Measurements from ENCODE around the gene LONRF2. TPM values are rescaled to one million over a fixed set of nuclear protein-coding genes. Genes with fewer than 3 reads are reported as not detected.

The LONRF2 gene
- total and polyA plus RNA-seq, 7 experiments from 2014 or later, result 0.05 to 0.24 TPM; not detected in 5

DNA sequence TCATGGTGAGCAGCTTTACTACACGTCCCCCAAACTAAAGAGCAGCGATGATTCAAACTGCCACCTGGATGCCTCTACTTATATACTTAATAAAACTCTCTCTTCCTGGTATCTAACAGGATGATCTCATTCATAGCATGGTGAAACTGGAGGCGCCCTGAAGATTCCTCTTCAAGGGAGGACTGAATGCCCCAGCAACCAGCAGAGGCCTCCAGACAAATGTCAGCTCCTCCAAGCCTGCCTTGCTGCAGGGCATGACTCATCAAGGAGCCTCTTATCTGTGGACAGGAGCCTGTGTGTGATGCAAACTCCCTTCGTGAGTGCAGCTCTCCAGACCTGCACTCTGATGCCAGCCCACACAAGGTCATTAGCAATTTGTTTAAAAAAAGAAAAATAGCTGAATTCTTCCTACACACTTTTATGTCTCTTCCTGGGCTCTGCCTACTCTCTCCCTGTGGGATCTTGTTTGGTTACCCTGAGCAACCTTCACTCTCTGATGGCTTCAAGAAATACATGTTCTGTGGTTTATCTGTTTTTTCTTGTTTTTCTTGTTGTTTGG lies 30.2 kb downstream of the LONRF2 start:
- POLR2A ChIA-PET, result interaction anchor here (0.7 kb wide), 1 partner anchor 1150 kb away, joined by 3 read pairs; no protein-coding TSS in a partner anchor
- peaks cover 0 to 4% (median 0%) of the 10 kb centered on the region in 5 donors for H3K36me3 Mint-ChIP-seq
- peaks cover 0 to 7% (median 0%) of the 10 kb centered on the region in 7 donors for H3K4me1 Mint-ChIP-seq
- H3K27ac ChIP-seq (ENCODE audit: low read depth, low read length), result no peak overlapping the region
- H3K27ac Mint-ChIP-seq, result no peak overlapping the region
- peaks cover 0 to 7% of the 10 kb centered on the region in 2 donors for H3K4me1 ChIP-seq (ENCODE audit: control insufficient read depth in 2 of 2, insufficient read depth in 2 of 2, low read length in 2 of 2)
- H3K4me3 Mint-ChIP-seq, result no peak overlapping the region
- intact Hi-C loops (cut with micrococcal nuclease), result no loop called here
- no peaks in the 10 kb centered on the region for H3K9me3 ChIP-seq (ENCODE audit: control insufficient read depth in 2 of 3, low read length in 3 of 3)
- no peaks in the 10 kb centered on the region for H3K36me3 ChIP-seq (ENCODE audit: control insufficient read depth in 2 of 3, insufficient read depth in 3 of 3, low read length in 3 of 3)
- CTCF ChIA-PET, result no interaction called here
- no peaks in the 10 kb centered on the region for H3K27me3 ChIP-seq (ENCODE audit: control insufficient read depth in 2 of 2, insufficient read depth in 2 of 2, low read length in 2 of 2)
- DNase-seq, result peak in 1 of 9 donors; percentile 47
- H3K9me3 Mint-ChIP-seq, result no peaks in the 10 kb centered on the region
- peaks cover 8 to 24% (median 13%) of the 10 kb centered on the region in 5 donors for H3K27me3 Mint-ChIP-seq
- no peak overlapping the region for H3K4me3 ChIP-seq (ENCODE audit: low read length)
- ATAC-seq, result peak; percentile 46

DNA sequence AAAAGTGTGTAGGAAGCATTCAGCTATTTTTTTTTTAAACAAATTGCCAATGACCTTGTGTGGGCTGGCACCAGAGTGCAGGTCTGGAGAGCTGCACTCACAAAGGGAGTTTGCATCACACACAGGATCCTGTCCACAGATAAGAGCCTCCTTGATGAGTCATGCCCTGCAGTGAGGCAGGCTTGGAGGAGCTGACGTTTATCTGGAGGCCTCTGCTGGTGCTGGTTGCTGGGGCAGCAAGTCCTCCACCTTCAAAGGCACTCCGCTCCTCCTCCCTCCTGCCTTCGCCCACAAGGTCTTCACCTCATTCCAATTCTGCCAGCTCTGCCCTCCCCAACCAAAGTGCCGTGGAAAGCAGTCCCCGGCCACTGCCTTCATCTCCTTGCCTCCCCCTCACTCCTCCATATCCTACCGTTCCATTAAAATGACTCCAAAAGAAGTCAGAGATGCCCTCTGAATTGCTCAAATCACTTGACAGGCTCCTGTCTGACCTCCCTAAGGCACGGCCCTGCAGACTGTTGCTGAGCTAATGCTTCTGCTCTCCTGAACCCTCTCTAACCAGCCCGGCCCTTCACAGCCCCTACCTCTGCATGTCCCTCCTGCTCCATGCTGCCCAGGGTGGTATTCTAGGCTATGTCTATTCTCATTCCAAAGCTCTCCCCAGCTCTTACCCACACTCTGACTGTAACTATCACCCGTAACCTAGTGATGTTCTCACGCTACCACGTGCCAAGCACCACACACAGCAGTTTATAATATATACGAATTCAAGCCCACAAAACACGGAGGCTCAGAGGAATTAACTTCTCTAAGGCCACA lies 30.9 kb downstream of the LONRF2 start:
- ATAC-seq (peak; percentile 81), DNase-seq (peak in 1 of 9 donors; percentile 70)
- Mint-ChIP-seq H3K4me1 (peaks cover 0 to 10% (median 0%) of the 10 kb centered on the region in 7 donors), H3K27me3 (peaks cover 8 to 23% (median 13%) of the 10 kb centered on the region in 5 donors), H3K36me3 (peaks cover 0 to 4% (median 0%) of the 10 kb centered on the region in 5 donors), H3K9me3 (no peaks in the 10 kb centered on the region), H3K27ac (no peak overlapping the region), H3K4me3 (no peak overlapping the region)
- intact Hi-C loops (cut with micrococcal nuclease), result no loop called here
- Histone ChIP-seq H3K36me3 (ENCODE audit: control insufficient read depth in 2 of 3, insufficient read depth in 3 of 3, low read length in 3 of 3) (no peaks in the 10 kb centered on the region), H3K4me3 (ENCODE audit: low read length) (no peak overlapping the region), H3K4me1 (ENCODE audit: control insufficient read depth in 2 of 2, insufficient read depth in 2 of 2, low read length in 2 of 2) (peaks cover 0 to 7% of the 10 kb centered on the region in 2 donors), H3K27ac (ENCODE audit: low read depth, low read length) (no peak overlapping the region), H3K27me3 (ENCODE audit: control insufficient read depth in 2 of 2, insufficient read depth in 2 of 2, low read length in 2 of 2) (no peaks in the 10 kb centered on the region), H3K9me3 (ENCODE audit: control insufficient read depth in 2 of 3, low read length in 3 of 3) (no peaks in the 10 kb centered on the region)
- ChIA-PET CTCF (no interaction called here), POLR2A (no interaction called here)

DNA sequence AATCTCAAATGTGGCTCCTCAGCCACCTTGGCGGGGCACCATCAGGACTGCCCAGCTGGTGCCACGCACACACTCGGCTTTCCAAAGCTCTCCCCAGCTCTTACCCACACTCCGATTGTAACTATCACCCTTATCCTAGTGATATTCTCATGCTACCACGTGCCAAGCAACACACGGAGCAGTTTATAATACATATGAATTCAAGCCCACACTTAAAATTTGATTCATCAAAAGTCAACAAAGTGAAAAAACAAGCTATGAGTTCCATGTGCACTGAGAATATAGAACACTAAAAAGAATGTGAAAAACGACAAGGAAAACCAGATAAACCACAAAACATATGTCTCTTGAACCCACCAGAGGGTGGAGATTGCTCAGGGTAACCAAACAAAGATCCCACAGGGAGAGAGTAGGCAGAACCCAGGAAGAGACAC lies 31.6 kb downstream of the LONRF2 start:
- H3K27ac ChIP-seq (ENCODE audit: low read depth, low read length), result no peak overlapping the region
- Mint-ChIP-seq H3K27ac (no peak overlapping the region), H3K27me3 (peaks cover 5 to 20% (median 13%) of the 10 kb centered on the region in 5 donors), H3K4me1 (peaks cover 0 to 17% (median 0%) of the 10 kb centered on the region in 7 donors), H3K9me3 (no peaks in the 10 kb centered on the region), H3K36me3 (peaks cover 0 to 4% (median 0%) of the 10 kb centered on the region in 5 donors), H3K4me3 (no peak overlapping the region)
- H3K27me3 ChIP-seq (ENCODE audit: control insufficient read depth in 2 of 2, insufficient read depth in 2 of 2, low read length in 2 of 2), result no peaks in the 10 kb centered on the region
- H3K4me3 ChIP-seq (ENCODE audit: low read length), result no peak overlapping the region
- ATAC-seq (no peak), DNase-seq (no peak)
- H3K4me1 ChIP-seq (ENCODE audit: control insufficient read depth in 2 of 2, insufficient read depth in 2 of 2, low read length in 2 of 2), result peaks cover 0 to 7% of the 10 kb centered on the region in 2 donors
- intact Hi-C loops (cut with micrococcal nuclease), result no loop called here
- POLR2A ChIA-PET, result no interaction called here
- CTCF ChIA-PET, result no interaction called here
- H3K9me3 ChIP-seq (ENCODE audit: control insufficient read depth in 2 of 3, low read length in 3 of 3), result no peaks in the 10 kb centered on the region
- H3K36me3 ChIP-seq (ENCODE audit: control insufficient read depth in 2 of 3, insufficient read depth in 3 of 3, low read length in 3 of 3), result no peaks in the 10 kb centered on the region

DNA sequence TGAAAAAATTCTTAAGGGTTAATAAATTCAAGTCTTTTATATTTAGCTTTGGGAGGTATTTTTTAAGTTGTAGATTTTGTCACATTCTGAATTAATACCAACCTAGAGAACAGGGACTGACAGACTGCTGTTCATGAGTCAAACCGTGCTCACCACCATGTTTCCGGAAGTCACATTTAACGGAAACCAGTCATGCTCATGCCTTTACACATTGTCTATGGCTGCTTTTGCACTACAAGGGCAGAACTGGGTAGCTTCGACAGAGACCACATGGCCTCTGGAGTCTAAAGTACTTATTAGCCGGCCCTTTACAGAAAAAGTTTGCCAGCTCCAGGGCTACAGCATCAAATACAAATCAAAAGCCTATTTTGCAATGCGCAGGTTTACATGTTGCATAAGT lies 33.3 kb downstream of the LONRF2 start:
- ATAC-seq, result no peak
- no peak overlapping the region for H3K4me3 Mint-ChIP-seq
- CTCF ChIA-PET, result no interaction called here

DNA sequence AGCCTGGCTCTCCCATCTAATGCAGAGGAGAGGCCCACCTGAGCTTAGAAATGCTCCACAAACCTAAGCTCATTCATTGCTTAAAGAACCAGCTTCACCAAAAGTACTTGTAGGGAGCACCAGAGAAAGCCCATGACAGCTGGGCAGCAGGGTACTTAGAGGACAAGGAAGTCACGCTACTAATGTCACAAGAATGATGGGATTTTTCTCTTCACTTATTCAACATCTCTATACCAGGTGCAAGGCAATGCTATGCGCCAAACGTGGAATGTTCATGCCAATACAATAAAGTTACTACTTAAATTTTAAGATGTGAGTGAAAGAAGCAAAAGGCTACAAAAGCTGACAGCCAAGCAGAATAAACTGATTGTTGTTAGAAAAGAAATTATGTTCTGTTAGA lies 36.0 kb downstream of the LONRF2 start:
- Mint-ChIP-seq H3K4me1 (peaks cover 0 to 47% (median 0%) of the 10 kb centered on the region in 7 donors), H3K27ac (no peak overlapping the region), H3K36me3 (peaks cover 0 to 4% (median 0%) of the 10 kb centered on the region in 5 donors), H3K9me3 (no peaks in the 10 kb centered on the region), H3K4me3 (no peak overlapping the region), H3K27me3 (peaks cover 6 to 28% (median 16%) of the 10 kb centered on the region in 5 donors)
- ChIA-PET POLR2A (no interaction called here), CTCF (no interaction called here)
- Histone ChIP-seq H3K27ac (ENCODE audit: low read depth, low read length) (no peak overlapping the region), H3K27me3 (ENCODE audit: control insufficient read depth in 2 of 2, insufficient read depth in 2 of 2, low read length in 2 of 2) (no peaks in the 10 kb centered on the region), H3K36me3 (ENCODE audit: control insufficient read depth in 2 of 3, insufficient read depth in 3 of 3, low read length in 3 of 3) (no peaks in the 10 kb centered on the region), H3K4me1 (ENCODE audit: control insufficient read depth in 2 of 2, insufficient read depth in 2 of 2, low read length in 2 of 2) (peaks cover 0 to 7% of the 10 kb centered on the region in 2 donors), H3K4me3 (ENCODE audit: low read length) (no peak overlapping the region), H3K9me3 (ENCODE audit: control insufficient read depth in 2 of 3, low read length in 3 of 3) (no peaks in the 10 kb centered on the region)
- DNase-seq, result no peak
- intact Hi-C loops (cut with micrococcal nuclease), result no loop called here
- ATAC-seq, result no peak

More for the DNA sequence above, 33.3 kb downstream of the LONRF2 start:
- Mint-ChIP-seq H3K4me1 (peaks cover 0 to 32% (median 0%) of the 10 kb centered on the region in 7 donors), H3K27me3 (peaks cover 6 to 20% (median 13%) of the 10 kb centered on the region in 5 donors), H3K36me3 (peaks cover 0 to 4% (median 0%) of the 10 kb centered on the region in 5 donors), H3K9me3 (no peaks in the 10 kb centered on the region), H3K27ac (no peak overlapping the region)
- POLR2A ChIA-PET, result no interaction called here
- no peaks in the 10 kb centered on the region for H3K36me3 ChIP-seq (ENCODE audit: control insufficient read depth in 2 of 3, insufficient read depth in 3 of 3, low read length in 3 of 3)
- no peaks in the 10 kb centered on the region for H3K27me3 ChIP-seq (ENCODE audit: control insufficient read depth in 2 of 2, insufficient read depth in 2 of 2, low read length in 2 of 2)
- intact Hi-C loops (cut with micrococcal nuclease), result no loop called here
- peaks cover 0 to 7% of the 10 kb centered on the region in 2 donors for H3K4me1 ChIP-seq (ENCODE audit: control insufficient read depth in 2 of 2, insufficient read depth in 2 of 2, low read length in 2 of 2)
- no peak overlapping the region for H3K4me3 ChIP-seq (ENCODE audit: low read length)
- DNase-seq, result no peak
- no peaks in the 10 kb centered on the region for H3K9me3 ChIP-seq (ENCODE audit: control insufficient read depth in 2 of 3, low read length in 3 of 3)
- H3K27ac ChIP-seq (ENCODE audit: low read depth, low read length), result no peak overlapping the region

DNA sequence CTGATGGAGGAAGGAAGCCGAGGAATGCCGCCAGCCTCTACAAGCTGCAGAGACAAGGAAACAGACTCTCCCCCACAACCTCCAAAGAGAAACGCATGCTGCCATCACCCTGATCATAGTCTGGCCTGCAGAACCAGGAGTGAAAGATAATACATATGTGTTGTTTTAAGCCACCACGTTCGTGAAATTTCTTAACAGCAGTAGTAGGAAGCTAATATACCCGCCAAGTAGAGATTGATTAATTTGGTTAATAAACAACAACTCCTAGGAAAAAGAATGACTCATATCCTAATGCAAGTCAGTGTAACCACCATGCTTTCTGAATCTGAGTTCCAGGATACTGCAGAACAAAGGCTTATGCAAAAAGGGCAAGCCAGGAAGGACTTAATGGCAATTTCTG lies 36.6 kb downstream of the LONRF2 start:
- Histone ChIP-seq H3K36me3 (ENCODE audit: control insufficient read depth in 2 of 3, insufficient read depth in 3 of 3, low read length in 3 of 3) (no peaks in the 10 kb centered on the region), H3K27ac (ENCODE audit: low read depth, low read length) (no peak overlapping the region), H3K4me1 (ENCODE audit: control insufficient read depth in 2 of 2, insufficient read depth in 2 of 2, low read length in 2 of 2) (peaks cover 0 to 4% of the 10 kb centered on the region in 2 donors), H3K27me3 (ENCODE audit: control insufficient read depth in 2 of 2, insufficient read depth in 2 of 2, low read length in 2 of 2) (no peaks in the 10 kb centered on the region), H3K4me3 (ENCODE audit: low read length) (no peak overlapping the region), H3K9me3 (ENCODE audit: control insufficient read depth in 2 of 3, low read length in 3 of 3) (no peaks in the 10 kb centered on the region)
- Mint-ChIP-seq H3K4me3 (no peak overlapping the region), H3K9me3 (no peaks in the 10 kb centered on the region), H3K36me3 (peaks cover 0 to 4% (median 0%) of the 10 kb centered on the region in 5 donors), H3K27ac (no peak overlapping the region), H3K27me3 (peaks cover 10 to 34% (median 21%) of the 10 kb centered on the region in 5 donors), H3K4me1 (peaks cover 0 to 47% (median 0%) of the 10 kb centered on the region in 7 donors)
- POLR2A ChIA-PET, result no interaction called here
- no peak for ATAC-seq
- intact Hi-C loops (cut with micrococcal nuclease), result no loop called here
- CTCF ChIA-PET, result no interaction called here
- no peak for DNase-seq

Data from naive thymus-derived CD4-positive, alpha-beta T cell (primary cell).